CD14-positive monocyte (primary cell): ENCODE results near the gene AGPAT2. TPM values are rescaled to one million over a fixed set of nuclear protein-coding genes. Genes with fewer than 3 reads are reported as not detected.

Experiments
- DNase-seq, 3 donors: peaks; one replicate each; pipeline ENCODE4 v3.0.0-alpha.2; 2011 to 2022
- H2AFZ ChIP-seq: 2 replicates; pipeline ENCODE4 v1.6.0; 2012; ENCODE audit warnings: mild to moderate bottlenecking, low read depth, low read length, inconsistent platforms; ENCODE audit not compliant: insufficient read depth, poor library complexity, severe bottlenecking
- H3K27ac ChIP-seq, 2 donors: 1 replicate in 1 of 2; 2 replicates in 1 of 2; pipeline ENCODE4 v1.5.1; 2012 to 2013; ENCODE audit warnings: low read length in 2 of 2, control low read depth in 1 of 2, inconsistent platforms in 1 of 2, low read depth in 1 of 2, mild to moderate bottlenecking in 1 of 2
- H3K27me3 ChIP-seq, 2 donors: one replicate each; pipeline versions ENCODE4 v1.6.0 to v1.6.1; 2011 to 2013; ENCODE audit warnings: low read length in 2 of 2; ENCODE audit not compliant: control insufficient read depth in 2 of 2, insufficient read depth in 2 of 2
- H3K36me3 ChIP-seq, 2 donors: replicated peaks in 1 of 2; 1 replicate in 1 of 2; 2 replicates in 1 of 2; pipeline versions ENCODE4 v1.5.1 to v1.6.1; 2012 to 2013; ENCODE audit warnings: low read length in 2 of 2, control low read depth in 1 of 2, inconsistent platforms in 1 of 2, mild to moderate bottlenecking in 1 of 2; ENCODE audit not compliant: insufficient read depth in 2 of 2, control insufficient read depth in 1 of 2
- H3K4me1 ChIP-seq, 2 donors: 1 replicate in 1 of 2; 2 replicates in 1 of 2; pipeline versions ENCODE4 v1.5.1 to v1.6.1; 2012 to 2013; ENCODE audit warnings: low read length in 2 of 2, control low read depth in 1 of 2, inconsistent platforms in 1 of 2, mild to moderate bottlenecking in 1 of 2, moderate library complexity in 1 of 2; ENCODE audit not compliant: insufficient read depth in 2 of 2, control insufficient read depth in 1 of 2
- H3K4me2 ChIP-seq: replicated peaks from 2 replicates; pipeline ENCODE3; 2012; ENCODE audit warnings: low read length, moderate library complexity, mild to moderate bottlenecking; ENCODE audit not compliant: poor library complexity, severe bottlenecking; ENCODE audit errors: extremely low read depth
- H3K4me3 ChIP-seq, 3 experiments: fragments of 200-600 bp in 1 of 3; sonication (generic) in 1 of 3; replicated peaks in 1 of 3; 1 replicate in 2 of 3; 2 replicates in 1 of 3; pipeline ENCODE4 v1.5.1; 2011 to 2013; ENCODE audit warnings: low read length in 3 of 3, mild to moderate bottlenecking in 3 of 3, control low read depth in 2 of 3, low read depth in 2 of 3, inconsistent platforms in 1 of 3, moderate library complexity in 1 of 3
- H3K79me2 ChIP-seq: 2 replicates; pipeline ENCODE4 v1.6.0; 2012; ENCODE audit warnings: mild to moderate bottlenecking, control low read depth, inconsistent platforms, low read length, moderate library complexity; ENCODE audit not compliant: insufficient read depth
- H3K9ac ChIP-seq: 2 replicates; pipeline ENCODE4 v1.6.0; 2017; ENCODE audit warnings: low read length, mild to moderate bottlenecking; ENCODE audit not compliant: insufficient read depth, poor library complexity, severe bottlenecking
- H3K9me3 ChIP-seq, 2 donors: replicated peaks in 1 of 2; 1 replicate in 1 of 2; 2 replicates in 1 of 2; pipeline versions ENCODE4 v1.5.1 to v1.6.1; 2012 to 2013; ENCODE audit warnings: low read length in 2 of 2, control low read depth in 1 of 2; ENCODE audit not compliant: control insufficient read depth in 1 of 2, insufficient read depth in 1 of 2
- H4K20me1 ChIP-seq: 2 replicates; pipeline ENCODE4 v1.6.0; 2012; ENCODE audit warnings: mild to moderate bottlenecking, low read length, control low read depth, moderate library complexity; ENCODE audit not compliant: insufficient read depth
- H3K27ac Mint-ChIP-seq, 7 donors: one replicate each; pipeline ENCODE4 v1.8.0; 2020; ENCODE audit warnings: mild to moderate bottlenecking in 7 of 7, mixed read lengths in 7 of 7, moderate library complexity in 6 of 7, inconsistent platforms in 2 of 7
- H3K27me3 Mint-ChIP-seq, 3 donors: one replicate each; pipeline ENCODE4 v1.8.0; 2021 to 2022; ENCODE audit warnings: low read depth in 3 of 3, mild to moderate bottlenecking in 3 of 3, mixed read lengths in 3 of 3, moderate library complexity in 3 of 3, inconsistent platforms in 1 of 3
- H3K36me3 Mint-ChIP-seq, 2 donors: one replicate each; pipeline ENCODE4 v1.8.0; 2020; ENCODE audit warnings: mixed read lengths in 2 of 2, inconsistent platforms in 1 of 2, mild to moderate bottlenecking in 1 of 2
- H3K4me1 Mint-ChIP-seq: one replicate; pipeline ENCODE4 v1.8.0; 2020; ENCODE audit warnings: mild to moderate bottlenecking, mixed read lengths
- H3K4me3 Mint-ChIP-seq, 2 donors: one replicate each; pipeline ENCODE4 v1.8.0; 2020; ENCODE audit warnings: mild to moderate bottlenecking in 2 of 2, mixed read lengths in 2 of 2, moderate library complexity in 1 of 2
- H3K9me3 Mint-ChIP-seq, 7 donors: one replicate each; pipeline ENCODE4 v1.8.0; 2020 to 2022; ENCODE audit warnings: mixed read lengths in 7 of 7, mild to moderate bottlenecking in 6 of 7, moderate library complexity in 6 of 7, inconsistent platforms in 2 of 7
- CTCF ChIP-seq: fragments of 200-600 bp; IDR thresholded peaks from one replicate; pipeline ENCODE4 v1.8.0; 2022; ENCODE audit warnings: antibody characterized with exemption, mild to moderate bottlenecking
- WGBS: methylation state at CpG from one replicate; pipeline ENCODE4 v1.1.5; 2013; ENCODE audit warnings: missing lambda C conversion rate; ENCODE audit not compliant: insufficient coverage; 5-methylcytosine and 5-hydroxymethylcytosine counted together
- intact Hi-C, 2 donors: fragments of 100-400 bp; cut with micrococcal nuclease; formaldehyde crosslinking; loops; one replicate each; pipeline versions ENCODE4 v1.15.0 to v1.15.1; 2023
- polyA plus RNA-seq, 3 donors: library from polyadenylated mRNA; depleted of rRNA in 1 of 3; unstranded in 2 of 3; stranded (reverse) in 1 of 3; fragments of 300-500 nt in 2 of 3; fragments of >200 nt in 1 of 3; fragmentation: Illumina TruSeq in 2 of 3; gene quantifications; 1 replicate in 2 of 3; 2 replicates in 1 of 3; pipeline ENCODE4 v1.2.3, GENCODE V29; 2012 to 2021

The AGPAT2 gene
- polyA plus RNA-seq, 3 donors, result 80.1 to 139 (median 116) TPM

GRCh38 chr9:136658849-136659535, 28.3 kb downstream of the AGPAT2 start:
- Histone ChIP-seq H3K9me3 (peaks cover 0 to 13% of the 10 kb centered on the region in 2 donors), H3K27ac (no peak overlapping the region), H2AFZ (no peak overlapping the region), H3K4me2 (no peak overlapping the region), H3K4me1 (peaks cover 21 to 23% of the 10 kb centered on the region in 2 donors), H4K20me1 (no peaks in the 10 kb centered on the region), H3K27me3 (peaks cover 55 to 96% of the 10 kb centered on the region in 2 donors), H3K4me3 (no peak overlapping the region), H3K36me3 (no peaks in the 10 kb centered on the region), H3K9ac (no peak overlapping the region), H3K79me2 (no peaks in the 10 kb centered on the region)
- TF ChIP-seq CTCF, result no peak
- peak overlapping the region in 1 of 2 donors; percentile 71 for H3K4me3 Mint-ChIP-seq
- H3K4me1 Mint-ChIP-seq, result peaks cover 28% of the 10 kb centered on the region
- WGBS, result 2% methylated on average over 31 of the region's 37 CpGs
- peaks cover 0 to 4% of the 10 kb centered on the region in 2 donors for H3K36me3 Mint-ChIP-seq
- H3K9me3 Mint-ChIP-seq, result peaks cover 0 to 11% (median 2%) of the 10 kb centered on the region in 7 donors
- H3K27ac Mint-ChIP-seq, result no peak overlapping the region
- peaks cover 76 to 100% (median 95%) of the 10 kb centered on the region in 3 donors for H3K27me3 Mint-ChIP-seq
- DNase-seq, result no peak
- intact Hi-C loops, result no loop called here

GRCh38 chr9:136657974-136658848, 29.0 kb downstream of the AGPAT2 start:
- intact Hi-C loops, result no loop called here
- Mint-ChIP-seq H3K4me3 (peak overlapping the region in 1 of 2 donors; percentile 72), H3K27ac (peak overlapping the region in 1 of 7 donors; percentile 8)

More at GRCh38 chr9:136657974-136658848, 29.0 kb downstream of the AGPAT2 start:
- Histone ChIP-seq H3K27ac (no peak overlapping the region), H3K9me3 (peaks cover 0 to 13% of the 10 kb centered on the region in 2 donors), H4K20me1 (no peaks in the 10 kb centered on the region), H3K4me1 (peaks cover 23% of the 10 kb centered on the region in 2 donors), H3K27me3 (peaks cover 48 to 96% of the 10 kb centered on the region in 2 donors), H3K79me2 (no peaks in the 10 kb centered on the region), H3K4me3 (no peak overlapping the region), H2AFZ (no peak overlapping the region), H3K4me2 (no peak overlapping the region), H3K36me3 (no peaks in the 10 kb centered on the region), H3K9ac (no peak overlapping the region)
- Mint-ChIP-seq H3K4me1 (peaks cover 30% of the 10 kb centered on the region), H3K36me3 (peaks cover 0 to 4% of the 10 kb centered on the region in 2 donors), H3K27me3 (peaks cover 73 to 100% (median 93%) of the 10 kb centered on the region in 3 donors), H3K9me3 (peaks cover 0 to 11% (median 2%) of the 10 kb centered on the region in 7 donors)
- no peak for DNase-seq
- WGBS, result 4% methylated on average over 28 of the region's 31 CpGs
- no peak for TF ChIP-seq CTCF
